Measurements from ENCODE around the gene ZNF804A. TPM values are rescaled to one million over a fixed set of nuclear protein-coding genes. Genes with fewer than 3 reads are reported as not detected.

ZNF804A gene
- 0.33 and 0.38 TPM in 2 replicates for total RNA-seq

GRCh38 chr2:184598316-184599053, at the start of gene ZNF804A:
Gene ZNF804A (plus strand): TSS chr2:184598529. CDS start chr2:184598960, 431 bp downstream.

Data from vein endothelial cell (primary cell).